H1 (cell line): ENCODE results near the gene JAKMIP3. TPM values are rescaled to one million over a fixed set of nuclear protein-coding genes. Genes with fewer than 3 reads are reported as not detected.

Source experiments
- CTCF ChIA-PET: fragments of 300-600 bp; sonication (Branson Sonifier 250); formaldehyde crosslinking; loops from one replicate; lab custom pipeline; 2021; ENCODE audit not compliant: partially characterized antibody; lab: Charles Lee
- POLR2A ChIA-PET: fragments of 300-600 bp; sonication (Branson Sonifier 250); formaldehyde crosslinking; loops from one replicate; lab custom pipeline; 2021; ENCODE audit warnings: inconsistent platforms; ENCODE audit not compliant: partially characterized antibody; lab: Charles Lee
- DNase-seq, 2 experiments: peaks; one replicate each; pipeline versions ENCODE4 v3.0.0 to v3.0.0-alpha.2; 2010 to 2022; ENCODE audit warnings: low spot score in 2 of 2, low read depth in 1 of 2, mixed read lengths in 1 of 2
- FAIRE-seq: peaks from 2 replicates; lab custom pipeline; 2011; peaks lifted over from hg19 to GRCh38; lab: Jason Lieb, UNC
- H2AFZ ChIP-seq: 2 replicates; pipeline ENCODE4 v1.8.1; 2012; ENCODE audit warnings: low read length, inconsistent platforms
- H2AK5ac ChIP-seq: 2 replicates; pipeline ENCODE4 v1.6.1; 2013; ENCODE audit warnings: low read depth, low read length
- H2BK120ac ChIP-seq: replicated peaks from 2 replicates; pipeline ENCODE3; 2013; ENCODE audit warnings: low read depth, low read length, inconsistent platforms
- H2BK12ac ChIP-seq: 2 replicates; pipeline ENCODE4 v1.6.1; 2013; ENCODE audit warnings: low read depth, low read length
- H2BK15ac ChIP-seq: 2 replicates; pipeline ENCODE4 v1.6.1; 2013; ENCODE audit warnings: low read length
- H2BK20ac ChIP-seq: 2 replicates; pipeline ENCODE4 v1.6.1; 2013; ENCODE audit warnings: low read length
- H2BK5ac ChIP-seq: 2 replicates; pipeline ENCODE4 v1.6.1; 2013; ENCODE audit warnings: low read depth, low read length
- H3K14ac ChIP-seq: 2 replicates; pipeline ENCODE4 v1.6.1; 2013; ENCODE audit warnings: inconsistent platforms; ENCODE audit not compliant: insufficient read length
- H3K18ac ChIP-seq: 2 replicates; pipeline ENCODE4 v1.6.1; 2013; ENCODE audit warnings: low read length; ENCODE audit errors: extremely low read depth
- H3K23ac ChIP-seq: 2 replicates; pipeline ENCODE4 v1.6.1; 2013; ENCODE audit warnings: inconsistent platforms; ENCODE audit not compliant: insufficient read length
- H3K23me2 ChIP-seq: 2 replicates; pipeline ENCODE4 v1.6.1; 2013; ENCODE audit warnings: low read depth, low read length
- H3K27ac ChIP-seq: 2 replicates; pipeline ENCODE4 v1.6.1; 2011; ENCODE audit warnings: low read depth, low read length, inconsistent platforms
- H3K27me3 ChIP-seq, 4 experiments: replicated peaks in 1 of 4; 1 replicate in 1 of 4; 2 replicates in 3 of 4; pipeline versions ENCODE4 v1.6.1 to v1.8.1; 2011 to 2013; ENCODE audit warnings: low read length in 3 of 4, mild to moderate bottlenecking in 3 of 4, inconsistent platforms in 2 of 4, mixed read lengths in 2 of 4, moderate library complexity in 1 of 4; ENCODE audit not compliant: control insufficient read depth in 3 of 4, insufficient read depth in 3 of 4; ENCODE audit errors: extremely low read depth in 1 of 4
- H3K36me3 ChIP-seq, 4 experiments: 2 replicates each; pipeline versions ENCODE4 v1.6.1 to v1.8.1; 2011 to 2013; ENCODE audit warnings: mild to moderate bottlenecking in 4 of 4, low read length in 3 of 4, moderate library complexity in 2 of 4, control low read depth in 1 of 4, inconsistent platforms in 1 of 4; ENCODE audit not compliant: insufficient read depth in 4 of 4, control insufficient read depth in 2 of 4
- H3K4ac ChIP-seq: replicated peaks from 2 replicates; pipeline ENCODE3; 2013; ENCODE audit warnings: low read length, low read depth, mixed read lengths, inconsistent platforms; ENCODE audit not compliant: insufficient read length
- H3K4me1 ChIP-seq, 4 experiments: replicated peaks in 1 of 4; 1 replicate in 1 of 4; 2 replicates in 3 of 4; pipeline versions ENCODE4 v1.6.1 to v1.8.1; 2011 to 2013; ENCODE audit warnings: low read length in 3 of 4, inconsistent platforms in 2 of 4, mixed read lengths in 1 of 4; ENCODE audit not compliant: insufficient read depth in 4 of 4, control insufficient read depth in 3 of 4
- H3K4me2 ChIP-seq, 2 experiments: 2 replicates each; pipeline versions ENCODE4 v1.6.1 to v1.8.1; 2011 to 2013; ENCODE audit warnings: low read depth in 2 of 2, low read length in 2 of 2, control low read depth in 1 of 2, inconsistent platforms in 1 of 2, mild to moderate bottlenecking in 1 of 2; ENCODE audit not compliant: insufficient read depth in 1 of 2
- H3K4me3 ChIP-seq, 4 experiments: fragments of 200-600, 300-600 bp in 1 of 4; sonication (generic), shearing (Covaris generic), sonication (Bioruptor Twin) in 1 of 4; 2 replicates each; pipeline versions ENCODE4 v1.5.1 to v1.8.1; 2011 to 2016; ENCODE audit warnings: low read length in 4 of 4, low read depth in 3 of 4, control low read depth in 2 of 4, inconsistent platforms in 2 of 4, mild to moderate bottlenecking in 2 of 4, mixed read lengths in 1 of 4, moderate library complexity in 1 of 4; ENCODE audit not compliant: insufficient read depth in 2 of 4; ENCODE audit errors: extremely low read depth in 1 of 4
- H3K56ac ChIP-seq: replicated peaks from 2 replicates; pipeline ENCODE3; 2013; ENCODE audit warnings: low read depth, mild to moderate bottlenecking, mixed read lengths, low read length, inconsistent platforms; ENCODE audit not compliant: insufficient read length
- H3K79me1 ChIP-seq: 2 replicates; pipeline ENCODE4 v1.6.1; 2013; ENCODE audit warnings: low read depth, low read length, control low read depth
- H3K79me2 ChIP-seq, 2 experiments: 2 replicates each; pipeline versions ENCODE4 v1.6.1 to v1.8.1; 2012 to 2013; ENCODE audit warnings: low read length in 2 of 2, mild to moderate bottlenecking in 2 of 2, inconsistent platforms in 1 of 2; ENCODE audit not compliant: insufficient read depth in 2 of 2, control insufficient read depth in 1 of 2
- H3K9ac ChIP-seq, 4 experiments: replicated peaks in 1 of 4; 1 replicate in 1 of 4; 2 replicates in 3 of 4; pipeline versions ENCODE4 v1.6.1 to v1.8.1; 2011 to 2013; ENCODE audit warnings: low read depth in 3 of 4, low read length in 3 of 4, control low read depth in 2 of 4, mild to moderate bottlenecking in 2 of 4, moderate library complexity in 2 of 4, inconsistent platforms in 1 of 4; ENCODE audit errors: extremely low read depth in 1 of 4
- H3K9me3 ChIP-seq, 2 experiments: 2 replicates each; pipeline versions ENCODE4 v1.6.1 to v1.8.1; 2012 to 2013; ENCODE audit warnings: mild to moderate bottlenecking in 2 of 2, moderate library complexity in 2 of 2, control low read depth in 1 of 2, inconsistent platforms in 1 of 2, low read depth in 1 of 2, low read length in 1 of 2, mixed read lengths in 1 of 2; ENCODE audit not compliant: insufficient read depth in 2 of 2
- H4K20me1 ChIP-seq, 2 experiments: replicated peaks in 1 of 2; 2 replicates each; pipeline versions ENCODE3 to v1.8.1; 2011 to 2013; ENCODE audit warnings: inconsistent platforms in 2 of 2, low read length in 2 of 2, mild to moderate bottlenecking in 1 of 2; ENCODE audit not compliant: insufficient read depth in 2 of 2, control insufficient read depth in 1 of 2
- H4K5ac ChIP-seq: 2 replicates; pipeline ENCODE4 v1.6.1; 2013; ENCODE audit warnings: low read length, low read depth, mixed read lengths, inconsistent platforms; ENCODE audit not compliant: insufficient read length
- H4K8ac ChIP-seq: 2 replicates; pipeline ENCODE4 v1.8.0; 2013; ENCODE audit warnings: mild to moderate bottlenecking, moderate library complexity, low read length, inconsistent platforms; ENCODE audit not compliant: insufficient read depth; ENCODE audit errors: extremely low read depth
- H4K91ac ChIP-seq: replicated peaks from 2 replicates; pipeline ENCODE3; 2013; ENCODE audit warnings: low read length, mixed read lengths, inconsistent platforms; ENCODE audit not compliant: insufficient read length
- CHD2 ChIP-seq: IDR thresholded peaks from 2 replicates; pipeline ENCODE4 v1.6.1; 2012; ENCODE audit warnings: low read length, improper control_type of control experiment
- EP300 ChIP-seq, 2 experiments: IDR thresholded peaks; 1 replicate in 1 of 2; 2 replicates in 1 of 2; pipeline ENCODE4 v1.6.1; 2011 to 2012; ENCODE audit warnings: low read depth in 2 of 2, low read length in 2 of 2, mild to moderate bottlenecking in 2 of 2, borderline replicate concordance in 1 of 2, inconsistent platforms in 1 of 2, moderate library complexity in 1 of 2
- HDAC6 ChIP-seq: IDR thresholded peaks from one replicate; pipeline ENCODE4 v1.7.1; 2012; ENCODE audit warnings: low read depth, mild to moderate bottlenecking, inconsistent platforms, low read length, moderate library complexity
- NRF1 ChIP-seq: IDR thresholded peaks from 2 replicates; pipeline ENCODE4 v1.6.1; 2011; ENCODE audit warnings: mild to moderate bottlenecking, low read depth, low read length, improper control_type of control experiment
- POU5F1 ChIP-seq: IDR thresholded peaks from 2 replicates; pipeline ENCODE4 v1.6.1; 2011; ENCODE audit warnings: low read depth, mild to moderate bottlenecking, low read length, moderate library complexity
- WGBS, 2 experiments: shearing (Covaris generic) in 1 of 2; methylation state at CpG; one replicate each; pipeline versions ENCODE4 v1.1.6 to v1.1.7; 2013 to 2015; ENCODE audit warnings: low lambda C conversion rate in 2 of 2, mixed read lengths in 2 of 2, inconsistent platforms in 1 of 2, low coverage in 1 of 2, missing lambda C conversion rate in 1 of 2; ENCODE audit not compliant: insufficient replicate concordance in 2 of 2, insufficient coverage in 1 of 2, insufficient read length in 1 of 2; ENCODE audit errors: extremely low coverage in 1 of 2, missing lambda C conversion rate in 1 of 2; 5-methylcytosine and 5-hydroxymethylcytosine counted together
- polyA plus RNA-seq, 7 experiments: library from polyadenylated mRNA; depleted of rRNA in 3 of 7; stranded (reverse) in 5 of 7; unstranded in 2 of 7; fragments of >200 nt in 5 of 7; fragments of 200-250 nt in 2 of 7; gene quantifications; 1 replicate in 5 of 7; 2 replicates in 1 of 7; 4 replicates in 1 of 7; pipeline versions ENCODE4 v1.2.1 to v1.2.3, GENCODE V29; 2011 to 2013; ENCODE audit warnings: missing spikeins in 2 of 7, mixed read lengths in 2 of 7
- total RNA-seq: library from RNA; stranded (reverse); fragmentation: NEBNext Ultra II Directional; extraction: Animal tissue kit (Norgen Biotek cat#: 25700); gene quantifications from 2 replicates; pipeline ENCODE4 v1.2.1, GENCODE V29; 2021

Gene JAKMIP3
- total and polyA plus RNA-seq, 2 of the 8 experiments (the other 6 are each of a cell fraction or from before 2014, with no cell fraction given): 0.83 to 0.91 TPM

GRCh38 chr10:132078746-132079345, 13.1 kb downstream of the JAKMIP3 start:
- no peaks in the 10 kb centered on the region for H3K79me1 ChIP-seq
- H3K18ac ChIP-seq: no peak overlapping the region; the same call in 1 of the 2 replicates
- H2AFZ ChIP-seq: peak overlapping the region; percentile 41; the same call in 1 of the 2 replicates
- H3K36me3 ChIP-seq: no peaks in the 10 kb centered on the region
- H3K9ac ChIP-seq: no peak overlapping the region
- no peak overlapping the region for H2BK12ac ChIP-seq
- peak overlapping the region; percentile 43 for H4K5ac ChIP-seq
- no peak overlapping the region for H2BK20ac ChIP-seq
- H3K14ac ChIP-seq: no peak overlapping the region
- no peak for FAIRE-seq
- POLR2A ChIA-PET: no interaction called here
- no peak overlapping the region for H2BK15ac ChIP-seq
- H3K23ac ChIP-seq: no peak overlapping the region
- CTCF ChIA-PET: interaction anchor here (1.0 kb wide), 1 partner anchor 22 kb away, joined by 3 read pairs; no protein-coding TSS in a partner anchor
- no peaks in the 10 kb centered on the region for H4K20me1 ChIP-seq
- no peak overlapping the region for H3K4ac ChIP-seq
- peaks cover 0 to 3% (median 0%) of the 10 kb centered on the region in 4 experiments; a peak in 2 of 7 replicates for H3K4me1 ChIP-seq
- H4K8ac ChIP-seq: peak overlapping the region; percentile 79; the same call in 1 of the 2 replicates
- no peak overlapping the region for H2BK120ac ChIP-seq
- no peak overlapping the region for H3K4me2 ChIP-seq
- TF ChIP-seq EP300 (IDR thresholded peaks at IDR 0.05; ENCODE audit: borderline replicate concordance in 1 of 2, low read depth in 2 of 2, low read length in 2 of 2): no peak
- TF ChIP-seq NRF1: no peak
- TF ChIP-seq CHD2: no peak
- TF ChIP-seq HDAC6: no peak
- TF ChIP-seq POU5F1: no peak
- no peaks in the 10 kb centered on the region for H3K79me2 ChIP-seq
- no peak overlapping the region for H3K4me3 ChIP-seq
- no peak overlapping the region for H3K56ac ChIP-seq
- H3K27me3 ChIP-seq: no peaks in the 10 kb centered on the region
- DNase-seq: no peak
- H2BK5ac ChIP-seq: no peak overlapping the region
- no peak overlapping the region for H4K91ac ChIP-seq
- H3K27ac ChIP-seq: no peak overlapping the region
- WGBS, 2 experiments: 84% methylated on average over 30 of the region's 30 CpGs; no CpG with 5 or more reads in 1 of the 2 experiments
- no peaks in the 10 kb centered on the region for H3K9me3 ChIP-seq
- no peak overlapping the region for H2AK5ac ChIP-seq
- no peaks in the 10 kb centered on the region for H3K23me2 ChIP-seq
